Measurements from ENCODE around the gene CBARP.

DNA sequence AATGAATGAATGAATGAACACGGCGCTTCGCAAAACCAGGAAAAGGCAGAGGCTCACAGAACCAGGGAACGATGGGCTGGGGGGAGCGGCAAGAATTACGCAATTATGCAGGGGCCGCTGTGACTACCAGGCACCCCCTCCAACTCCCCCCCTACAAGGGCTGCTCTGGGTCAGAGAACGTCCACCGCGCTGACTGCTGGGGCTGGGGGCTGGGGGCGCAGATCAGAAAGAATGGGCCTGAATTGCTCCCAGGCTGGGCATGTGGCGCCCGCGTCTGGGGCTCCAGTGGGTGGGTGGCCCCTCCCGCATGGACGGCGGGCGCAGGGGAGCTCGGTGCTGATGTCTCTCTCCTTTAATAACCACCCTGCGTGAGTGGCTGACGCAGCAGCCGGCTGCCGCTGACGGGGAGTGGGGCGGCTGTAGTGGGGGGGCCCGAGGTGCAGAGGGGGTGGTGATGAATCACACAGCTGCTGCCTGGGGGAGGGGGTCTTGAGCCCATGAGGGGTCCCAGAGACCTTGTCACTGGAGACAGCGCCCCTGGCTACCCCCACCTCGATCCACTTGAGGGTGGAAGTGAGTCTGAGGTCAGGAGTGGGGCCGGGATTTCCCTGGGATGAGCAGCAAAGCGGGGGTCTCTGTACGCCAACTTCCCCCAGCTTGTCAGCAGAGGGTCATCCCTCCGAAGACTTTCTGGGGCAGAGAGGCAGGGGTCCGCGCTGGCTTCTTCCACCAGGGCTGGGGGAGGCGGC lies 29.8 kb upstream of the CBARP start:
- no peak for TF ChIP-seq EZH2 (IDR thresholded peaks at IDR 0.05; ENCODE audit: borderline replicate concordance, low read depth, low read length, severe bottlenecking)
- no peak for TF ChIP-seq POLR2AphosphoS5 (IDR thresholded peaks at IDR 0.05; ENCODE audit: insufficient read depth, low read depth, low read length)
- TF ChIP-seq, protein P1, sequence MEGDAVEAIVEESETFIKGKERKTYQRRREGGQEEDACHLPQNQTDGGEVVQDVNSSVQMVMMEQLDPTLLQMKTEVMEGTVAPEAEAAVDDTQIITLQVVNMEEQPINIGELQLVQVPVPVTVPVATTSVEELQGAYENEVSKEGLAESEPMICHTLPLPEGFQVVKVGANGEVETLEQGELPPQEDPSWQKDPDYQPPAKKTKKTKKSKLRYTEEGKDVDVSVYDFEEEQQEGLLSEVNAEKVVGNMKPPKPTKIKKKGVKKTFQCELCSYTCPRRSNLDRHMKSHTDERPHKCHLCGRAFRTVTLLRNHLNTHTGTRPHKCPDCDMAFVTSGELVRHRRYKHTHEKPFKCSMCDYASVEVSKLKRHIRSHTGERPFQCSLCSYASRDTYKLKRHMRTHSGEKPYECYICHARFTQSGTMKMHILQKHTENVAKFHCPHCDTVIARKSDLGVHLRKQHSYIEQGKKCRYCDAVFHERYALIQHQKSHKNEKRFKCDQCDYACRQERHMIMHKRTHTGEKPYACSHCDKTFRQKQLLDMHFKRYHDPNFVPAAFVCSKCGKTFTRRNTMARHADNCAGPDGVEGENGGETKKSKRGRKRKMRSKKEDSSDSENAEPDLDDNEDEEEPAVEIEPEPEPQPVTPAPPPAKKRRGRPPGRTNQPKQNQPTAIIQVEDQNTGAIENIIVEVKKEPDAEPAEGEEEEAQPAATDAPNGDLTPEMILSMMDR (IDR thresholded peaks at IDR 0.05; ENCODE audit: extremely low read depth in 1 of 2, insufficient read depth in 1 of 2, low read depth in 1 of 2, low read length in 2 of 2): no peak
- TF ChIP-seq POLR2A (IDR thresholded peaks at IDR 0.05; ENCODE audit: low read depth, low read length): no peak
- TF ChIP-seq, protein P2, sequence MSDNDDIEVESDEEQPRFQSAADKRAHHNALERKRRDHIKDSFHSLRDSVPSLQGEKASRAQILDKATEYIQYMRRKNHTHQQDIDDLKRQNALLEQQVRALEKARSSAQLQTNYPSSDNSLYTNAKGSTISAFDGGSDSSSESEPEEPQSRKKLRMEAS (IDR thresholded peaks at IDR 0.05; ENCODE audit: insufficient read depth, insufficient read length): no peak
- TF ChIP-seq JUN (IDR thresholded peaks at IDR 0.05; ENCODE audit: borderline replicate concordance, insufficient read depth, insufficient read length, low read depth): no peak
